Stimulated activated CD4-positive, alpha-beta T cell treated with anti-CD3 and anti-CD28 coated beads, Interleukin-12 subunit alpha, Interleukin-12 subunit beta, amount 100 ng/mL, for 48 hours (primary cell): Measurements from ENCODE around the gene FAM76B.
"Not testable (repeated sequence)": the region's sequence is repeated elsewhere in the genome, so short reads cannot be mapped to it uniquely, and the experiment has no call there.

ENCODE experiments used
- DNase-seq, 3 donors: peaks; one replicate each; pipeline ENCODE4 v3.0.0-alpha.2; 2020; ENCODE audit warnings: low read depth in 2 of 3, low spot score in 1 of 3

FAM76B gene

GRCh38 chr11:95789506-95790122 is at the start of gene FAM76B:
Gene FAM76B, minus strand, starts transcription at chr11:95789782. Its CDS starts 304 bp downstream, at chr11:95789478.
- DNase-seq = peak; percentile 92 to 94 (median 93)

GRCh38 chr11:95835768-95836488 is 46.3 kb upstream of the FAM76B start:
- peak; percentile 23 to 47 (median 29) for DNase-seq

GRCh38 chr11:95835351-95835750 is 45.8 kb upstream of the FAM76B start:
- no peak for DNase-seq

GRCh38 chr11:95833378-95833777 is 43.8 kb upstream of the FAM76B start:
- DNase-seq = no peak

GRCh38 chr11:95832763-95833162 is 43.2 kb upstream of the FAM76B start:
- no peak for DNase-seq

GRCh38 chr11:95831198-95831883 is 41.8 kb upstream of the FAM76B start:
- DNase-seq = no peak

- no peak for DNase-seq
These were observed 40.1 kb upstream of the FAM76B start for GRCh38 chr11:95829580-95830259.

GRCh38 chr11:95827696-95828095 is 38.1 kb upstream of the FAM76B start:
- no peak for DNase-seq

GRCh38 chr11:95821640-95822039 is 32.1 kb upstream of the FAM76B start:
- no peak for DNase-seq

GRCh38 chr11:95816037-95816436 is 26.5 kb upstream of the FAM76B start:
- DNase-seq = no peak

- not testable (repeated sequence) for DNase-seq
These were observed 21.5 kb upstream of the FAM76B start for GRCh38 chr11:95811052-95811451.

GRCh38 chr11:95806464-95806863 is 16.9 kb upstream of the FAM76B start:
- DNase-seq = not testable (repeated sequence)

GRCh38 chr11:95805869-95806268 is 16.3 kb upstream of the FAM76B start:
- no peak for DNase-seq

- DNase-seq = no peak
These were observed 14.4 kb upstream of the FAM76B start for GRCh38 chr11:95803973-95804372.

- DNase-seq = no peak
These were observed 13.2 kb upstream of the FAM76B start for GRCh38 chr11:95802806-95803205.

- DNase-seq = no peak
These were observed 10.9 kb upstream of the FAM76B start for GRCh38 chr11:95800438-95800837.

GRCh38 chr11:95799546-95799945 is 10.0 kb upstream of the FAM76B start:
- DNase-seq = no peak

GRCh38 chr11:95796501-95796900 is 6.9 kb upstream of the FAM76B start:
- no peak for DNase-seq

- DNase-seq = no peak
These were observed 6.2 kb upstream of the FAM76B start for GRCh38 chr11:95795627-95796295.

- no peak for DNase-seq
These were observed 4.5 kb upstream of the FAM76B start for GRCh38 chr11:95794086-95794485.

- DNase-seq = no peak
These were observed 3.5 kb upstream of the FAM76B start for GRCh38 chr11:95793116-95793515.
